ENCODE data around the gene VTI1A.

Gene VTI1A

DNA sequence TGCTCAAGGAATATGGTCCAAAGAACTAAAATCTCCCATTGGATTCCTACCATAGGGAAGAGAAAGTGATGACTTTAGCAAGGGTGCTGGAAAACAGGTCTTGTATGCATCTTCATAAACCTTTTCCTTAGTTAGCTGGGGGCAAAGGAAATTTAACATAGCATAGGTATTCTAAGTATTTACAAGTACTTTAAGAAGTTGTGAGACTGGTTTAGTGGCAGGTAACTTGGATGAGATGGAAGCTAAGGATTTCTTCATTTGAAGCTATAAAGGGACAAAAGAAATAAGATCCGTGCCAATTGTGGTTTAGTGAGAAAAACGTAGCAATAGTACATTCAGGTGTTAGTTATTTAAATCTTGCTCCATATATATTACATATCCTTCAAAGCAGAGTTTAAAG is 319.6 kb downstream of the VTI1A start:
- DNase-seq (ENCODE audit: insufficient read length, low spot score) (no peak), FAIRE-seq (no peak)
- TF ChIP-seq, protein P1, sequence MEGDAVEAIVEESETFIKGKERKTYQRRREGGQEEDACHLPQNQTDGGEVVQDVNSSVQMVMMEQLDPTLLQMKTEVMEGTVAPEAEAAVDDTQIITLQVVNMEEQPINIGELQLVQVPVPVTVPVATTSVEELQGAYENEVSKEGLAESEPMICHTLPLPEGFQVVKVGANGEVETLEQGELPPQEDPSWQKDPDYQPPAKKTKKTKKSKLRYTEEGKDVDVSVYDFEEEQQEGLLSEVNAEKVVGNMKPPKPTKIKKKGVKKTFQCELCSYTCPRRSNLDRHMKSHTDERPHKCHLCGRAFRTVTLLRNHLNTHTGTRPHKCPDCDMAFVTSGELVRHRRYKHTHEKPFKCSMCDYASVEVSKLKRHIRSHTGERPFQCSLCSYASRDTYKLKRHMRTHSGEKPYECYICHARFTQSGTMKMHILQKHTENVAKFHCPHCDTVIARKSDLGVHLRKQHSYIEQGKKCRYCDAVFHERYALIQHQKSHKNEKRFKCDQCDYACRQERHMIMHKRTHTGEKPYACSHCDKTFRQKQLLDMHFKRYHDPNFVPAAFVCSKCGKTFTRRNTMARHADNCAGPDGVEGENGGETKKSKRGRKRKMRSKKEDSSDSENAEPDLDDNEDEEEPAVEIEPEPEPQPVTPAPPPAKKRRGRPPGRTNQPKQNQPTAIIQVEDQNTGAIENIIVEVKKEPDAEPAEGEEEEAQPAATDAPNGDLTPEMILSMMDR (IDR thresholded peaks at IDR 0.05; ENCODE audit: insufficient read depth, missing control alignments): no peak

DNA sequence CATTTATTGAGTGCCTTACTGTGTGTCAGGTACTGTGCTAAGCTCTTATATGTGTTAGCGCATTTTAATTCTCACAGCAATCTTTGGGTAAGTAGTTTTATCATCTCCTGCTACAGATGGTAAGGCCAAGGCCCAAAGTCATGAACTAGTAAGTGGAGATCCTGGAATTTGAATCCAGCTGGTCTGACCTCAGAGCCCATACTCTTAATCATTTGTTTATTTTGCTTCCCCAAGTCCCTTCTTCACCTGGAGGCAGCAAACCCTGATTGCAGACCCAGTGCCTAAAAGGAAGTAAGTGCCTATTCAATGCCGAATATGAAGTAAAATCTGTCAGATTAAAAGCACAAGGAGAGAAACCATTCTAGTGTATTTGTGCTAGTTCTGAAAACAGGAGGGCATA is 320.1 kb downstream of the VTI1A start:
- TF ChIP-seq, protein P1 (IDR thresholded peaks at IDR 0.05; ENCODE audit: insufficient read depth, missing control alignments): no peak
- FAIRE-seq (no peak), DNase-seq (ENCODE audit: insufficient read length, low spot score) (no peak)

DNA sequence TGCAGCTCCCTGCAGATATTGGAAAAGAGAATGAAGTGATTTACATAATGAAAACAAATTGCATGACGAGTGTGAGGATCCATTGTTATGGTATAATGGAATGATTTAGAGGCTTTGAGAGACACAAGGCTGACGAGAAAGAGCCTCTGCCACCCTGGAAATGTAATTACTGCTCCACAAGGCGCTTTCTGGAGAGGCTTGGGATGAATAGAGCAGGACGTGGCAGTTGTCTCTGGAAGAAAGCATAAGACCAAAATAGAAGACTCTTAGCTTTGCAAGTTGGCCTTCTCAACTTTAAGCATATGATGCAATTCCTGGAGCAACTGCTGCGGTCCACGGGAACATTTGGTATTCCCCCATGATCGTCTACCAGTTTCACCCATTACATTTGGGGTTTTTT is 321.1 kb downstream of the VTI1A start:
- DNase-seq (ENCODE audit: insufficient read length, low spot score): no peak
- FAIRE-seq: no peak
- TF ChIP-seq, protein P1 (IDR thresholded peaks at IDR 0.05; ENCODE audit: insufficient read depth, missing control alignments): no peak

DNA sequence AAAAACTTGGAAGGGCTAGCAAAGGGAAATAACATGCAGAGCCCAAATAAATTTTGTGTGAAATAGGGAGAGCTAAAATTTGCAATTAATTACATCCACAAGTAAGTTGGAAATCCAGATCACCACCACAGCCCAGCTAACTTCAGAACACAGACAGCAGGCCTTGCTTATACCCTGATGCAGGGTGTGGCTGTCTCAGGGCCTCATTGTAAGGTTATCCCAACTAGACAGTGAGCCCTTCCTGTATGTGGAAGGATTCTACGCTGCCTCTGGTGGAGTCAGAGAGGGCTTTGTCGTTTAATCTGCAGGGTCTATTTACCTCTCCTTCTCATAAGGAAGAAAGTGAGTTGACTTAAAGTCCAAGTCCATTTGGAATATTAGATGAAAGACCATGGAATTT is 322.1 kb downstream of the VTI1A start:
- DNase-seq (ENCODE audit: insufficient read length, low spot score) (no peak), FAIRE-seq (no peak)
- TF ChIP-seq, protein P1 (IDR thresholded peaks at IDR 0.05; ENCODE audit: insufficient read depth, missing control alignments): no peak

DNA sequence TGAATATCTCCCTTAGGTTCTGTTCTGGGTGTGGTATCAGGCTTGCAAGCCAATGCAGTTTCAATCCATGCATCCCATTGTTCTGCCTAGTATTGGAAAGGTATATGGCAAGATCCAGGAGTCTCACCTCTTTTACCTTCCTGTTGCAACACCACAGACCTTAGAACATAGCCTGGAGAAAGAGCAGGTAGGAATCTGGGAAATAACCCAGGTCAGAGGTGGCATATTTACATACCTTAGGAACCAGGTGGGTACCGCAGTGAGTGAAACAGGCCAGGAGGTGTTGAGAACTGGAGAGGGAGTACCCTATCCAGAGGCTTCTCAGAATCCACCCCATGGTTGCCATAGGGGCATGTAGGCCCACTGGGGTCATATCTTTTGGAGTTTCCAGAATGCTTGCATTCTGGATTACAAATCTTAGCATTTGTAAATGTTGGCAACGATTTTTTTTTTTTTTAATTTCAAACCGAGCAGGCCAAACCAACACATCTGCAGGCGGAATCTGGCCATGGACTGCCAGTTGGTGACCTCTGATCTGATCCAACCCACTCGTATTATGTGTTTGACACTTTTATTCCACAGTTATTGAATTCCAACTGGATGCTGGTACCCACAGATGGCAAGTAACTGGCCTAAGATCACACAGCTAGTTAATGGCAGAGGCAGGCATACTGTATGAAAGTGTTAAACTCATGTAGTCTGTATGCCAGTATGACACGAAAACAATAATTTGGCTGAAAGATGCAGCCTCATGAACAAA is 322.8 kb downstream of the VTI1A start:
- FAIRE-seq (no peak), DNase-seq (ENCODE audit: insufficient read length, low spot score) (no peak)
- TF ChIP-seq, protein P1 (IDR thresholded peaks at IDR 0.05; ENCODE audit: insufficient read depth, missing control alignments): no peak

DNA sequence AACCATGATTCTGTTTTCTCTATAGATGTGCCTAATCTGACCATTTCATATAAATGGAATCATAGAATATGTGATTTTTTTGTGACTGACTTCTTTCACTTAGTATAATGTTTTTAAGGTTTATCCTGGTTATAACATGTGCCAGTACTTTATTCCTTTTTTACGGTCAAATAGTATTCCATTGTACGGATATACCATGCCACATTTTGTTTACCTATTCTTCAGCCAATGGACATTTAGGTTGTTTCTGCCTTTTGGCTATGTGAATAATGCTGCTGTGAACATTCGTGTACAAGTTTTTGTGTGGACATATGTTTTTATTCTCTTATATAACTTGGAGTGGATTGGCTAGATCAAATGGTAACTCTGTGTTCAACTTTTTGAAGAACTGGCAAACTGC is 324.7 kb downstream of the VTI1A start:
- TF ChIP-seq, protein P1 (IDR thresholded peaks at IDR 0.05; ENCODE audit: insufficient read depth, missing control alignments): no peak
- DNase-seq (ENCODE audit: insufficient read length, low spot score) (no peak), FAIRE-seq (no peak)

DNA sequence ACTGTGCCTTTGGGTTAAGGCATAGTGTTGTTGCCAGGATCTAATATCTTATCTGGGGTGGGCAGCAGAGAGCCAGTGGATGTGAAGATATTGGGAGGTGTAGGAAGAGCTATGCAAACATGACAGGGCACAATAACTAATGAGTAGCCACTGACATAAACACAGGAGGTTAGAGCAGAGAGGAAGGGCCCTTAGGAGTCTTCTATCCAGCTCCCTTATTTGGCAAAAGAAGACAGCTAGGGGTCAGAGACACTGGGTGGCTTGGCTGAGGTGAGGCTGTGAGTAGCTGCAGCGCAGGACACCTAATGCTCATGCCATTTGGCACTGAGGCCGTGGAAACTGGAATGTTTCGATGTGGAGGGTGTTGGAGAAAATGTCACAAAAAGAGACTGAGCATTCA is 326.8 kb downstream of the VTI1A start:
- DNase-seq (ENCODE audit: insufficient read length, low spot score): no peak
- no peak for FAIRE-seq
- TF ChIP-seq, protein P1 (IDR thresholded peaks at IDR 0.05; ENCODE audit: insufficient read depth, missing control alignments): no peak
